MCF 10A (cell line): ENCODE data around the gene ARR3. TPM values are rescaled to one million over a fixed set of nuclear protein-coding genes. Genes with fewer than 3 reads are reported as not detected.

Source experiments
- BruUV-seq: library from RNA; stranded (reverse); fragments of 400-500 nt; replicated peaks from 2 replicates; lab custom pipeline; 2021; lab: Mats Ljungman, UMichigan
- CTCF ChIA-PET: fragments of 300-600 bp; sonication (Branson Sonifier 250); formaldehyde crosslinking; extraction: SDS; loops from one replicate; lab custom pipeline; 2021; ENCODE audit warnings: antibody characterized with exemption, inconsistent platforms; lab: Yijun Ruan, JAX
- POLR2A ChIA-PET: fragments of 300-600, 350-650 bp; sonication (Branson Sonifier 250); formaldehyde crosslinking; extraction: SDS; loops from one replicate; lab custom pipeline; 2020; ENCODE audit warnings: antibody characterized with exemption, inconsistent platforms; lab: Yijun Ruan, JAX
- DNase-seq: peaks from one replicate; pipeline ENCODE4 v3.0.0-alpha.2; 2018; ENCODE audit not compliant: unreplicated experiment
- H3K27ac Mint-ChIP-seq: one replicate; pipeline ENCODE4 v1.8.0; 2022; ENCODE audit warnings: mild to moderate bottlenecking, low read depth, mixed read lengths; ENCODE audit not compliant: unreplicated experiment
- H3K27me3 Mint-ChIP-seq: one replicate; pipeline ENCODE4 v1.8.0; 2022; ENCODE audit warnings: mixed read lengths; ENCODE audit not compliant: insufficient read depth, unreplicated experiment
- H3K36me3 Mint-ChIP-seq: one replicate; pipeline ENCODE4 v1.8.0; 2022; ENCODE audit warnings: mild to moderate bottlenecking, moderate library complexity, mixed read lengths; ENCODE audit not compliant: insufficient read depth, unreplicated experiment
- H3K4me1 Mint-ChIP-seq: one replicate; pipeline ENCODE4 v1.8.0; 2022; ENCODE audit warnings: mixed read lengths; ENCODE audit not compliant: insufficient read depth, unreplicated experiment
- H3K4me3 Mint-ChIP-seq: one replicate; pipeline ENCODE4 v1.8.0; 2022; ENCODE audit warnings: mild to moderate bottlenecking, moderate library complexity, mixed read lengths; ENCODE audit not compliant: unreplicated experiment
- H3K9me3 Mint-ChIP-seq: one replicate; pipeline ENCODE4 v1.8.0; 2022; ENCODE audit warnings: mixed read lengths; ENCODE audit not compliant: unreplicated experiment
- intact Hi-C: fragments of 100-400 bp; cut with micrococcal nuclease; formaldehyde crosslinking; loops from 2 replicates; pipeline ENCODE4 v1.14.1; 2022
- total RNA-seq: library from RNA; stranded (reverse); gene quantifications from 2 replicates; pipeline ENCODE4 v1.2.3, GENCODE V29; 2022
- TF ChIP-seq, protein P1 (sequence below): fragments of 200-600 bp; IDR thresholded peaks from one replicate; pipeline ENCODE4 v1.8.0; 2022; ENCODE audit warnings: antibody characterized with exemption, mild to moderate bottlenecking; ENCODE audit not compliant: unreplicated experiment

Gene ARR3
- total RNA-seq, 1 experiment from 2014 or later, result not detected

DNA sequence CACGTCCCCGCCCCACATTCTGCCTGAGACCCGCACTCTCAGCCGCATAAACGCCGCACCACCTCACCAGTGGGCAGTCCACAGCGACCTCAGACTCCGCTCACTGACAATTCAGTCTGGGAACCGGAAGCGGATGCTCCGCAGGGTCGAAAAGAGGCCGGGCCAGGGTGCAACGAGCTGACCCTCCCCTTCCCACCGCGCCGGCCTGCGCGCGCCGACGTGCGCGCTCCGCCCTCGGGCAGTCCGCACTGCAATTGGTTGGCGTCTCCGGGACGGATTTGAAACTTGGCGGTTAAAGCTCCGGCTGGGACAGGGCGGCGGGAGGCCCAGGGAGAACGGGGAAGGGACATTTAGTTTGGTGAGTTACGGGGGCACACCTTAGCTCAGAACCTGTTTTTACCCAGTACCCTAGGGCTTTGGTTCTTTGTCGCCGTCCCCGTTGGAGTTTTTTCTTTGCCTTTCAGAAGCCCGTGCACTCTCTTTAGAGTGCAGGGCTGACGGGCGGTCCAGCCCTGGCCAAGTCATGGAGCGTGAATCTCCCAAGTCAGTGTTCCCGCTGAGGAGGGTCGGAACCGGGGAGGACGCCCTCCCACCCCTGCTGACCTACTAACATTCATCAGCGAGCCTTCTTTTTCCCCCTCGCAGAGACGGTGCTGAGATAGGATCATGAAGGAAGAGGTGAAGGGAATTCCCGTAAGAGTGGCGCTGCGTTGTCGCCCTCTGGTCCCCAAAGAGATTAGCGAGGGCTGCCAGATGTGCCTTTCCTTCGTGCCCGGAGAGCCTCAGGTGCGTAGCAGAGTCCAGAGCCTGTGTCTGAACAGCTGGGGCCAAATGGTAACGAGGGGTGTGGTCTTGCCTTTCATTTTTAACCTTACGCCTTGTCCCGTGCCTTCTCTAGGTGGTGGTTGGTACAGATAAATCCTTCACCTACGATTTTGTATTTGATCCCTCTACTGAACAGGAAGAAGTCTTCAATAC lies 21.9 kb downstream of the ARR3 start, which contains the start of the genes KIF4A and PDZD11:
KIF4A (plus strand) TSS at position 312 of the 978 bp plus-strand sequence; CDS start at position 667, 355 bp downstream.
PDZD11 (minus strand) TSS at position 135 of the 978 bp plus-strand sequence. CDS start 586 bp downstream, outside the sequence.
- TF ChIP-seq, protein P1, sequence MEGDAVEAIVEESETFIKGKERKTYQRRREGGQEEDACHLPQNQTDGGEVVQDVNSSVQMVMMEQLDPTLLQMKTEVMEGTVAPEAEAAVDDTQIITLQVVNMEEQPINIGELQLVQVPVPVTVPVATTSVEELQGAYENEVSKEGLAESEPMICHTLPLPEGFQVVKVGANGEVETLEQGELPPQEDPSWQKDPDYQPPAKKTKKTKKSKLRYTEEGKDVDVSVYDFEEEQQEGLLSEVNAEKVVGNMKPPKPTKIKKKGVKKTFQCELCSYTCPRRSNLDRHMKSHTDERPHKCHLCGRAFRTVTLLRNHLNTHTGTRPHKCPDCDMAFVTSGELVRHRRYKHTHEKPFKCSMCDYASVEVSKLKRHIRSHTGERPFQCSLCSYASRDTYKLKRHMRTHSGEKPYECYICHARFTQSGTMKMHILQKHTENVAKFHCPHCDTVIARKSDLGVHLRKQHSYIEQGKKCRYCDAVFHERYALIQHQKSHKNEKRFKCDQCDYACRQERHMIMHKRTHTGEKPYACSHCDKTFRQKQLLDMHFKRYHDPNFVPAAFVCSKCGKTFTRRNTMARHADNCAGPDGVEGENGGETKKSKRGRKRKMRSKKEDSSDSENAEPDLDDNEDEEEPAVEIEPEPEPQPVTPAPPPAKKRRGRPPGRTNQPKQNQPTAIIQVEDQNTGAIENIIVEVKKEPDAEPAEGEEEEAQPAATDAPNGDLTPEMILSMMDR, result no peak
- peak; percentile 77 for DNase-seq
- intact Hi-C loops, result loop anchor here (5.0 kb wide), 1 partner anchor 142 kb away; no protein-coding TSS in a partner anchor
- POLR2A ChIA-PET, result interaction anchor here (0.6 to 1.9 kb wide), 9 partner anchors 9 to 187 kb away, joined by 3 to 14 read pairs (median 3); partner anchors contain the start of gene IGBP1
- peak within 1 kb of the TSS; percentile 53 for H3K27ac Mint-ChIP-seq
- TSS peak; percentile 55 for BruUV-seq
- H3K4me3 Mint-ChIP-seq, result peak within 1 kb of the TSS; percentile 84
- H3K27me3 Mint-ChIP-seq, result peaks cover 29% of the 10 kb centered on the region
- H3K9me3 Mint-ChIP-seq, result no peaks in the 10 kb centered on the region
- peaks cover 15% of the 10 kb centered on the region for H3K36me3 Mint-ChIP-seq
- CTCF ChIA-PET, result interaction anchor here (0.8 to 2.4 kb wide), 4 partner anchors 12 to 690 kb away, joined by 3 to 5 read pairs (median 4); no protein-coding TSS in a partner anchor
- H3K4me1 Mint-ChIP-seq, result peaks cover 6% of the 10 kb centered on the region

DNA sequence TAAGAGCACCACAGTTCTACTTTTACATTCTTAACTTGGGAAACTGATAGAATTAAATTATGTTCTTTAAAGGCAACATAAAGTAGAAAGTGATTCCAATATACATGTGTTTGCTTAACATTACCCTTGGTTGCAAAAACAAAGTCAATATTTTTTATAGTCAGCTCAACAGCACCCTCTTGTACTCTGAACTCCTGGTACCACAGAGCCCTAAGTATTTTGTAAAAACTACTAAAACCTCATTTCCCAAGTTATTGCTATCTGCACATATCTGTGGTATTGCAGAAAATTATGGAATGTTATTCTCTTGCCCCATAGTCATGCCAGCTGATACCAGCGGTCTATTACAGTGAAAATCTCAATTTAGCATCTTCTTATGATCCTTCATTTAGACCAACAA lies 24.7 kb downstream of the ARR3 start:
- H3K27me3 Mint-ChIP-seq, result peaks cover 5% of the 10 kb centered on the region
- H3K36me3 Mint-ChIP-seq, result peaks cover under 1% of the 10 kb centered on the region
- peaks cover 6% of the 10 kb centered on the region for H3K4me1 Mint-ChIP-seq
- ChIA-PET POLR2A (interaction anchor here (0.7 to 2.5 kb wide), 4 partner anchors 10 to 1938 kb away, joined by 3 to 7 read pairs (median 4); no protein-coding TSS in a partner anchor), CTCF (interaction anchor here (0.5 to 2.2 kb wide), 4 partner anchors 96 to 990 kb away, joined by 3 to 4 read pairs (median 3); partner anchors contain the start of gene NONO)
- no peak overlapping the region for H3K27ac Mint-ChIP-seq
- H3K9me3 Mint-ChIP-seq, result no peaks in the 10 kb centered on the region
- intact Hi-C loops, result loop anchor here (5.0 kb wide), 1 partner anchor 140 kb away; no protein-coding TSS in a partner anchor
- no peak for DNase-seq
- no TSS peak for BruUV-seq
- H3K4me3 Mint-ChIP-seq, result no peak overlapping the region
- TF ChIP-seq, protein P1, result no peak

- Mint-ChIP-seq H3K36me3 (no peaks in the 10 kb centered on the region), H3K4me3 (peak overlapping the region; percentile 29), H3K9me3 (no peaks in the 10 kb centered on the region), H3K4me1 (peaks cover 6% of the 10 kb centered on the region), H3K27ac (no peak overlapping the region), H3K27me3 (no peaks in the 10 kb centered on the region)
- DNase-seq, result no peak
- ChIA-PET POLR2A (interaction anchor here (0.7 to 2.5 kb wide), 3 partner anchors 18 to 142 kb away, joined by 3 to 7 read pairs (median 3); no protein-coding TSS in a partner anchor), CTCF (interaction anchor here (0.6 to 1.1 kb wide), 3 partner anchors 97 to 262 kb away, joined by 3 to 4 read pairs (median 4); no protein-coding TSS in a partner anchor)
- TF ChIP-seq, protein P1, result no peak
- intact Hi-C loops, result loop anchor here (5.0 kb wide), 1 partner anchor 139 kb away; no protein-coding TSS in a partner anchor
- BruUV-seq, result no TSS peak
Measured at GRCh38 chrX:70293621-70294020, 25.5 kb downstream of the ARR3 start.
